ENCODE data around the gene KLC4. TPM values are rescaled to one million over a fixed set of nuclear protein-coding genes. Genes with fewer than 3 reads are reported as not detected.

Gene KLC4
- total and polyA plus RNA-seq, 9 of the 15 experiments (the other 6 are each of a cell fraction or from before 2014, with no cell fraction given), result 1.7 to 16.2 (median 7.7) TPM

DNA sequence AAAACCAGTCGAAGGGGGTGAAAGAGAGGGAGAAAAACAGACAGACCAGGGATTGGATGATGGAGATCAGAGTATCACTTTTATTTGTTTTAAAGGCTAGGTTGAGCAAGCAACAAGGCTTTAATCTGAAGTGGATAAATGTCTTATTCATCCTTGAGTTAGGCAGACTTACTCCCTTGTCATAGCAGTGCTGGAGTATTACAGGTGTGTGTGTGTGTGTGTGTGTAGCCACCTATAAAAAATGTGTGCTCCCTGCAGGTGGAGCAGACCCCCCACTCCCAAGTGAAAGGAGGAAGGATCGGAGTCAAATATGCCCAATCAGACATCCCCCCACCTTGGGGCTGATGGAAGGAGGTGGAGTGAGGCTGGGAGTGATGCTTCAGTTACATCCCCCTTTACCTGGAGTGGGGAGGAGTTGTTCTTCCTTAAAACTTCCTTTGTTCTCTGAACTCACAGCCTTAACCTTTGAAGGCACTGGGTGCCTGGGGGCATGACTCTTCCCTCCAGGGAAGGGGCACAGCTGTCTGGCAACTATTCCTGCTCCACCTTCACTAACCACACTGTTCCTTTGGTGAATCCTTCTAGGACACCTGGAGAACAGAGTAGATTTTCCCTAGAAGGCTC, 43.9 kb downstream of the KLC4 start (continued):
- TF ChIP-seq, protein P1, sequence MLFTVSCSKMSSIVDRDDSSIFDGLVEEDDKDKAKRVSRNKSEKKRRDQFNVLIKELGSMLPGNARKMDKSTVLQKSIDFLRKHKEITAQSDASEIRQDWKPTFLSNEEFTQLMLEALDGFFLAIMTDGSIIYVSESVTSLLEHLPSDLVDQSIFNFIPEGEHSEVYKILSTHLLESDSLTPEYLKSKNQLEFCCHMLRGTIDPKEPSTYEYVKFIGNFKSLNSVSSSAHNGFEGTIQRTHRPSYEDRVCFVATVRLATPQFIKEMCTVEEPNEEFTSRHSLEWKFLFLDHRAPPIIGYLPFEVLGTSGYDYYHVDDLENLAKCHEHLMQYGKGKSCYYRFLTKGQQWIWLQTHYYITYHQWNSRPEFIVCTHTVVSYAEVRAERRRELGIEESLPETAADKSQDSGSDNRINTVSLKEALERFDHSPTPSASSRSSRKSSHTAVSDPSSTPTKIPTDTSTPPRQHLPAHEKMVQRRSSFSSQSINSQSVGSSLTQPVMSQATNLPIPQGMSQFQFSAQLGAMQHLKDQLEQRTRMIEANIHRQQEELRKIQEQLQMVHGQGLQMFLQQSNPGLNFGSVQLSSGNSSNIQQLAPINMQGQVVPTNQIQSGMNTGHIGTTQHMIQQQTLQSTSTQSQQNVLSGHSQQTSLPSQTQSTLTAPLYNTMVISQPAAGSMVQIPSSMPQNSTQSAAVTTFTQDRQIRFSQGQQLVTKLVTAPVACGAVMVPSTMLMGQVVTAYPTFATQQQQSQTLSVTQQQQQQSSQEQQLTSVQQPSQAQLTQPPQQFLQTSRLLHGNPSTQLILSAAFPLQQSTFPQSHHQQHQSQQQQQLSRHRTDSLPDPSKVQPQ (CRISPR knock-in tag; IDR thresholded peaks at IDR 0.05; ENCODE audit: borderline replicate concordance), result no peak
- TF ChIP-seq ZNF696 (CRISPR knock-in tag; conservative IDR thresholded peaks at IDR 0.05) (no peak), NELFE (IDR thresholded peaks at IDR 0.05; ENCODE audit: insufficient read depth, insufficient read length) (no peak)

DNA sequence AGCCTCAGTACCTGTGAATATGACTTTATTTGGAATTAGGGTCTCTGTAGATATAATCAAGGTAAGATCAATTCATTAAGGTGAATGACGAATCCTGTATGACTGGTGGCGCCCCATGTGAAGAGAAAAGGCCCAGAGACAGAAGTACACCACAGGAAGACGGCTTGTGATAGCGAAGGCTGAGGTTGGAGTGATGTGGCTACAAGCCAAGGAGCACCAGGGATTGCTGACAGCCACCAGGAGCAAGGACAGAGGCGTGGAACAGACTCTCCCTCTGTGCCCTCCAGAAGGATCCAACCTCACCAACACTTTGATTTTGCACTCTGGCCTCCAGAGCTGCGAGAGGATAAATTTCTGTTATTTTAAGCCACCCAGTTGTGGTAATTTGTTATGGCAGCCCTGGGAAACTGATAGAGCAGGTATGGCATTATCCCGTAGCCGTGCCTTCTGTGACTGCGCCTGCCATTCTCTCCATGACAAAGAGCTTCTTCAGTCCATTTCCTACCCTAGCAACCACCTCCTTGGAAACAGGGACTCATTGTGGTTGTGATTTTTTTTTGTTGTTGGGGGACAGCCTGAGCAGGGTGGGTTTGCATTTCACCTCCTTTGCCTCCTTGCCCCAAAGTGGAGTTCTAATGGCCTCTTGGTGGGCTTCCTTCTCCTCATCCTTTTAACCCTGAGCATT, 46.2 kb downstream of the KLC4 start:
- ChIA-PET CTCF (ENCODE audit: low intra/inter-chr PET ratio) (interaction anchor here (0.7 kb wide), 2 partner anchors 9 to 1198 kb away, joined by 3 read pairs; no protein-coding TSS in a partner anchor), POLR2A (no interaction called here)
- Histone ChIP-seq H3K4me1 (replicated peaks in 1 of 2; ENCODE audit: control insufficient read depth in 2 of 2, insufficient read depth in 2 of 2, low read length in 2 of 2) (no peaks in the 10 kb centered on the region), H4K20me1 (replicated peaks; ENCODE audit: control insufficient read depth, insufficient read depth, low read length) (no peaks in the 10 kb centered on the region), H3K9ac (ENCODE audit: insufficient read depth in 1 of 2, low read depth in 2 of 2, low read length in 2 of 2) (no peak overlapping the region), H3K27me3 (ENCODE audit: control insufficient read depth in 2 of 2, insufficient read depth in 2 of 2, low read length in 2 of 2) (no peaks in the 10 kb centered on the region), H3K4me2 (ENCODE audit: insufficient read depth, low read length) (no peak overlapping the region), H3K79me2 (ENCODE audit: control insufficient read depth, insufficient read depth, low read length) (no peaks in the 10 kb centered on the region), H3K4me3 (no peak overlapping the region), H3K36me3 (ENCODE audit: control insufficient read depth, insufficient read depth, low read length) (no peaks in the 10 kb centered on the region), H3K27ac (ENCODE audit: extremely low read depth, low read depth, low read length) (no peak overlapping the region), H3K9me1 (ENCODE audit: control insufficient read depth, insufficient read depth, low read length) (no peaks in the 10 kb centered on the region), H3K9me3 (replicated peaks; ENCODE audit: control insufficient read depth, insufficient read depth, low read depth, low read length) (no peaks in the 10 kb centered on the region), H2AFZ (ENCODE audit: low read depth, low read length) (no peak overlapping the region)
- ATAC-seq (peak; percentile 77), FAIRE-seq (peak; percentile 68), DNase-seq (ENCODE audit: extremely low read depth in 1 of 4, low spot score in 3 of 4) (peak in 1 of 4 experiments; percentile 42)
- intact Hi-C loops (cut with micrococcal nuclease), result no loop called here
- WGBS (ENCODE audit: insufficient coverage, low coverage, missing lambda C conversion rate), result 29% methylated on average over 9 of the region's 9 CpGs
- no TSS peak for BruUV-seq (replicated peaks)
- in situ Hi-C loops (cut with MboI), result no loop called here
- TF ChIP-seq NFXL1 (CRISPR knock-in tag; IDR thresholded peaks at IDR 0.05), result no peak
- TF ChIP-seq ZFP36 (IDR thresholded peaks at IDR 0.05; ENCODE audit: low read depth, low read length, partially characterized antibody), result peak; percentile 23
- peak; percentile 39; the same call in 1 of the 2 replicates for TF ChIP-seq ZNF263 (CRISPR knock-in tag; IDR thresholded peaks at IDR 0.05; ENCODE audit: borderline replicate concordance)
- TF ChIP-seq RFX1 (IDR thresholded peaks at IDR 0.05), result peak; percentile 28; the same call in 1 of the 2 replicates
- TF ChIP-seq RCOR1 (IDR thresholded peaks at IDR 0.05; ENCODE audit: borderline replicate concordance in 1 of 2, low read depth in 2 of 2, low read length in 2 of 2), result peak in 1 of 2 experiments; percentile 58; a peak in 1 of 4 replicates
- TF ChIP-seq ZNF408 (CRISPR knock-in tag; IDR thresholded peaks at IDR 0.05; ENCODE audit: low read depth), result no peak
- TF ChIP-seq FOXJ3 (CRISPR knock-in tag; IDR thresholded peaks at IDR 0.05), result no peak
- TF ChIP-seq NFIC (IDR thresholded peaks at IDR 0.05), result peak; percentile 61
